Activated T-cell treated with anti-CD3 and anti-CD28 coated beads for 1 hour (primary cell): ENCODE measurements around the gene XPOT.

ENCODE experiments used
- DNase-seq: peaks from one replicate; pipeline ENCODE4 v3.0.0-alpha.2; 2020; ENCODE audit warnings: low read depth

The XPOT gene

DNA sequence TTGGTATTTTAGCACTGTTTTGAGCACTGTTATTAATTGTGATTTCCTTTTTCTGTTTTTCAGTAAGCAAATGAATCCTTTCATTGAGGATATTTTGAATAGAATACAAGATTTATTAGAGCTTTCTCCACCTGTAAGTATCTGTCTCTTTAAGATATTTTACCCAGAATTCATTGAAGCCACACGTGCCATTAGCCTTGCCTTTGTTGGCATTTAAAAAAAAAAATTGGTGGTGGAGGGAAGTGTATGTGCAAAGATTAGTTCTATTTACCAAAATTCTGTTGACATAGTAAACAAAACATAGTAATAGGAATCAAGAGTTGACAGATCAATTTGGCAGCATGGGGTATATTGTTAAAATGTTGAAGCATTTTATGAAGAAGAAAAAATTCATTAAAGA is 23.8 kb downstream of the XPOT start:
- DNase-seq, result no peak

DNA sequence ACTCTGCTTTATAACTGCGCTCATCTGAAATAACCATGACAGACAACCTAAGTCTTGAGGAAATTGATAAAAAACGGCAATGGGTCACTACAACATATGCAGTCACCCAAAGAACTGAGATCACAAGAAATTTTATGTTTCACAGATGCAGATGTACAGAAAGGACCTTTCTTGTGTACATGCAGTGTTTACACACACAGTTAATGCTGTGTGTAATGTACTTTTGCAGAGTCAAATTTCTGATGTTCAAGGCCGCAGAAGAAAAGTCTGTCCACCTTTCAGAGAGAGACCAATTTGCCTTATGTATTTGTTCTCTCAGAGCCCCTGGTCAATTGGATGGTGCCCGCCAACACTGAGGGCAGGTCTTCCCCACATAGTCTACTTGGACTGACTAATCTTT is 24.8 kb downstream of the XPOT start:
- no peak for DNase-seq

DNA sequence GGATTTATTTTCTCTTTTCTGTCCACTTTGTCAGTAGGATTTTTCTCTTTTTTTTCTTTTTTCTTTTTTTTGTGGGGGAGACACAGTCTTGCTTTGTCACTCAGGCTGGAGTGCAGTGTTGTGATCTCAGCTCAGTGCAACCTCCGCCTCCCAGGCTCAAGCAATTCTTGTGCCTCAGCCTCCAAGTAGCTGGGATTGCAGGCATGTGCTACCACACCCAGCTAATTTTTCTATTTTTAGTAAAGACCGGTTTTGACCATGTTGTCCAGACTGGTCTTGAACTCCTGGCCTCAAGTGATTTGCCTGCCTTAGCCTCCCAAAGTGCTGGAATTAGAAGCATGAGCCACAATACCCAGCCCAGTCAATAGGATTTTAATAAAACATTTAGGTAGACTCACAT is 26.7 kb downstream of the XPOT start:
- no peak for DNase-seq

DNA sequence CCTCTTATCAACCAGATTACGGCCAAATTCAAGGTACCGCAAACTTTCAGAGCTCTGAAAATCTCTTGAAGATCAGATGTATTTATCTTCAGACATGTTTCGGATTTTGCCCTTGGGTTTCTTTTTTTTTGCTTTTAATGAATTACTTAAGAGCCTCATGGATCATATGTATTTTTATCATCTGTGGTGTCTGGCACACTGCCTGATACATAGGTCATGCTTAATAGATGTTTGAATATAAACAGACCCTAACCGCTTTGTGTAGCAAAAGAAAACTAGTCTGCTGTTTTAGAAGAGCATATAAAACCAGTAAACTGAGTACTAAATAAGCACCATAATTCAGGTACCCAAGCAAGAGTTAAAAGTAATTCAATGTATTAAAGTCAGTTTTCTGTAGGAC is 27.6 kb downstream of the XPOT start:
- DNase-seq, result no peak

DNA sequence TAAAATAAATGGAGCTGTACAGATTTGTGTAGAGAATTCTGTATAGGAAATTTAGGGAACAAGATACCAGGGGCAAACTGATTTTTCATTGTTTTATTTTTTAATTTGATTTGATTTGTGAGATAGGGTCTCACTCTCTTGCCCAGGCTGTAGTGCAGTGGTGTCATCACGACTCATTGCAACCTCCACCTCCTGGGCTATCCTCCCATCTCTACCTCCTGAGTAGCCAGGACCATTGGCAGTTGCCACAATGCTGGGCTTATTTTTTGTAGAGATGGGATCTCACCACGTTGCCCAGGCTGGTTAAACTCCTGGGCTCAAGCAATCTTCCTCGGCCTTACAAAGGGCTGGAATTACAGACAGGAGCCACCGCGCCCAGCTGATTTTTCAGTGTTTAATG is 29.7 kb downstream of the XPOT start:
- no peak for DNase-seq

DNA sequence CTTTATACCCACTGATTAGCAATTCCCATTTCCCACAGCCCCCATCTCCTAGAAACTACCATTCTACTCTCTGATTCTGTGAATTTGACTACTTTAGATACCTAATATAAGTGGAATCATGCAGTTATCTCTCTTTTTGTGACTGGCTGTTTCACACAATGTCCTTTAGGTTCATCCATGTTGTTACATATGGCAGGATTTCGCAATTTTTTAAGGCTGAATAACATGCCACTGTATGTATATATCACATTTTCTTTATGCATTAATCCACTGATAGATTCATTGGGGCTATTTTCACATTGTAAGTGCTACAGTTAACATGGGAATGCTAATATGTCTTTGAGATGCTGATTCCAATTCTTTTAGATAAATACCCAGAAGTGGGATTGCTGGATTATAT is 35.9 kb downstream of the XPOT start:
- no peak for DNase-seq

DNA sequence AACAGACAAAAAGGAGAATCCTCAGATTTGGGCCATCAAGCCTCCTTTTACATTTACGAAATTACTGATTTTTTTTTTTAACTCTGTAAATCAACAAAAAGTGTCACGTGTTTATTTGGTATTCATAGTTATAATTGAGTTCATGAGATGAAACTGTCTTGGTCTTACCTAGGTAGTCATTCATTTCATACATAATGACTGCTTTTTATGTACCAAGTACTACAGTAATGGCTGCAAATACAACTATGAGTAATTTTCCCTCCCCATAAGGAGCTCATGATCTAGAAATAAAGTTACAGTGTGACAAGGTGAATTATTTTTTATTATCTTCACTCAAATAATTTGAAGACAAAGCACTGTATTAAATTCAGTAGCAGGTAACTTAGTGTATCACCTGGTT is 41.3 kb downstream of the XPOT start:
- no peak for DNase-seq

DNA sequence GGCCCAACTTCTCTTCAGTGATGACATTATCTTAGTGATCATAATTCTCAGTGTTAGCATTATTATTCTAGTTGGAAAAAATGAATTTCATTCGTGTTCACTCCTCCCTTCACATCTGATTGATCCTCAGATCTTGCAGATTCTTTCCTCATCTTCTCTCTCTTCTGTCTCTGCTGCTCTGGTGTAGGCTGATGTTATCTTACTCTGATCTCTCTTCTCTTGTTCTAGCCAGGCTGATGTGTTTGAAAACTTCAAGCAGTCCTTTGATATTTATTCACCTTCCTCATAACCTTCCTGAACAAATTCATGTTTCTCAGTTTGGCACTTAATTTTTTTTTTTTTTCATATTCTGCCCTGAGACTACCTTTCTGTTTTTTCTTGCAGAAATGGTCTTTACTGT is 42.1 kb downstream of the XPOT start:
- DNase-seq, result no peak

DNA sequence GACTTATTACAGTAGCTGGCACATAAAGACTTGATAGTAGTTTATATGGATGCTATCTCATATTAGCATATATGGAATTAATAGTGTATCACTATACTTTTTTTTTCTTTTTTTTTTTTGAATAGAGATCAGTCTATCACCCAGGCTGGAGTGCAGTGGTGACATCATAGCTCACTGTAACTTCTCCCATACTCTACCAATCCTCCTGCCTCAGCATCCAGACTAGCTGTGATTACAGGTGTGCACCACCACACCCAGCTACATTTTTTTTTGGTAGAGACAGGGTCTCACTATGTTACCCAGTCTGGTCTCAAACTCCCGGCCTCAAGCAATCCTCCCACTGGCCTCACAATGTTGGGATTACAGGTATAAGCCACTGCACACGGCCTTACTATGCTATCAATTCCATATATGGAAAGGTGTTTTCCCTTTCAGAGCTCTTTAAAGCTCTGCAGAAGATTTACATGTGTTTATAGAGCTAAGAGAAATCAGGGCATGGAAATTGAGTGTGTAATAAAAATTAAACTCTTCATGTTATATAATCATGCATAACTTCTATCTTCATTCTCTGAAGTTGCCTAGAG is 46.0 kb downstream of the XPOT start:
- DNase-seq, result no peak

DNA sequence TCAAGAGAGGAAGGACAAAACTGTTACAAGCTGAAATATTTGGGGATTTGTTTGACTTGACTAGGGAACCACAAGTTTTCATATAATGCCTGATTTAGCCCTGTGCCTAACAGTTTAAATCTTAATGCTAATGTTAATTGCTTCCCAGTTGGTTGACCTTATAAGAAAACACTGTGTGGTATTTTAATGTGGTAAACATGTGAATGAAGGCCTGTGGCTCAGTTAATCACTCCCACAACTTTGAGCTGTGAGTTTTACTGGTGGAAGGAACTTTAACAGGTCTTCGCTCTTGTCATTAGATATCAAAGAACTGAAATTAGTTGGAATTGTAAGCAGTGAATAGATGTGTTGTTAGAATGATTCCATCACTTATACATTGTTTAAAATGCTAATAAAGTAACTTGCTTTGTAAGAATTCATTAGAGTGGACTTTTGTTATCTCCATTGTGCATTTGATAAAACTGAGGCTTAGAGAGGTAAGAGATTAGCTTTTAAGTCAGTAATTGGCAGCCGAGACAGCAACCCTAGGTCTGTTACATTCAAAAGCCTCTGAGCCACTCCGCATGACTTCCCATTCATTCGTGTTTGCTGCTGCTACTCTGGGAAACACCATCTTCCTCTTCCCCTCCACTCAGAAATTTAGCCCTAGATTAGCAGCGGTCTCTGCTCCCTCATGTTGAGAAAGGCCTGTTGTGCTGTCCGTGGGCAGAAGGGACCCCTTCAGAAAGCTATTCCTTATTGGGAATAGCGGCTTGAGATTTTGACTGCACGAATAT is 46.7 kb downstream of the XPOT start:
- no peak for DNase-seq

DNA sequence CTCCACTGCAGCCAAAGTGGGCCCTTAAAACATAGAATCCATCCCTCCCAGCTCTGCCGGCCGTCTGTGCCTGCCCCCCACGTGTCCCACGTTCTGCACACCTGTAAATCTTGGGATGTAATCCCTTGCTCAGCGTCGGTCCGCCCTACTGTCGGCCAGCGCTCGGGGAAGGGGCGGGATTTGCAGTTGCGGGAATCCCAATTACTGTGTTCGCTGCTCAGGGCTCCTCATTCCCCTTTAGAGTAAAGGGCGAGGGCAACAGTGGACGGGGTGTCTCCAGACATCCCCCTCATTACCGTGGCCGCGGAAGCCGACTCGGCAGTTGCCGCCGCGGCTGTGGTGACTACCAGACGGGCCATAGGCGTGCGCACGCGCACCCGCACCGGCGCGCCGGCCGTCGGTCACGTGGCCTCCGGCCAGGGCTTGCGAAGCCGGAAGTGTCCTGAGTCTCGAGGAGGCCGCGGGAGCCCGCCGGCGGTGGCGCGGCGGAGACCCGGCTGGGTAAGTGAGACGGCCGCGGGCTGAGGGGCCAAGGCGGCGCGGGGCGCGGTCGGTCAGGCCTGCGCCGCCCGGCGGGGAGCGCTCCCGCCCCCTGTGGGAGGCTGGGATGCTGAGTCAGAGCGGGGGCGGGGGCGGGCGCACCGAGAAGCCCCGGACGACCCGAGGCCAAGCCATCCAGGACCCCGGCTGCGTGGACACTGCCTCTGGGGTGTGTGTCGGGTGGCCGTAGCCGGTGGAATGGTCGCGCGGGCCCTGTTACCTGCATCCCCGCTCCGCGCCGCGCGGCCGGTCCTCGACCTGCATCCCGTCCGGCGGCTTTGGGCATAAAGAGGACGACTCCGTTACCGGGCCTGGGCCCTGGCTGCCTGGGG is 47.7 kb downstream of the XPOT start, which contains the start of gene TBK1:
TBK1 (plus strand) TSS at position 434 of the 872 bp plus-strand sequence. CDS start 3,751 bp downstream, outside the sequence.
- DNase-seq, result peak; percentile 37

DNA sequence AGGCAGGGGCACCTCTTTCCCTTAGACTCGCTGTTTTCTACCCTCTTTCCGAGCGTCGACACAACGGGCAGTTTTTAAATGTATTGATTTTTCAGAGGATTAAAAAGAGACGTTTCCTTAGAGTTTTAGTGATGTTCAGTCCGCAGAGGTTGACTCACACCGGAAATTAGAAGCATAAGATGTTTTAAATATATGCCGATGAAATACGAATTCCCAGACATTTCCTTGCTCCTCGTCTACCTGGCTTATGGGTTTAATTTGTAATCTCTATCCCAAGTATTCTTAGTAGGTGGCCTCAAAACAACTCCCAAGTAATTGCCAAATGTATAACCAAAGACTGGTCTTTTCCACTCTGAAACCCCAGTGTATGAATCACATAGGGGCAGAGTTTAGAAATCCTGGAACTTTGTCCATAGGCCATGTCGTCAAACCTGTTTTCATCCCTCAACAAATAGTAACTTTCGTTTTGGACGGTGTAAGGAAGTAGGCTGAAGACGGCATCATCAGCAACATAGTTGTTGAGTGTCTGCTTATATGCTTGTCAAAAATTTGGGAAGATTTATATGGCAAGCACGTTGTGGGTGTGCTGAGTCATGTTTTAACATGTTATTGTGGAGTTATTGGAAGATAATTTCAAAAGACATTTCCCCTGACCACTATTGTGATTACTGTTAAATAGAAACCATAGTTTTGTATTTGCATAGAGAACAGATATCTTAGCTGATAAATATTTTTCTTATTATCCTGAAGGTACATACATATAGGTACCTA is 48.6 kb downstream of the XPOT start:
- no peak for DNase-seq

DNA sequence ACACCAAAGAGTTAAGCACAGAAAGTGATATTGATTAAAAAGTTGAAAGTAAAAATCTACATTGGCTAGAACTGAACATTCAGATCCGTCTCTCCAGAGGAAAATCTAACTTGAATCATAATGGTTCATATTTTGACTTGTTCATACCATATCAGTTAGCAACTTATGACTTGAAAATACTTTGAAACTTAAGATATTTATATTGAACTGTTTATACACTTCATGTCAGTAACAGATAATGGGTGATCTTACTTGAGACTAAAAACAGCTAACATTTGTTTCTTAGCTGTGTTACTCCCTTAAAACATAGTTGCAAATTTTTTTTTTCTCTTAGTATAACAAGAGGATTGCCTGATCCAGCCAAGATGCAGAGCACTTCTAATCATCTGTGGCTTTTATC is 51.3 kb downstream of the XPOT start:
- no peak for DNase-seq

DNA sequence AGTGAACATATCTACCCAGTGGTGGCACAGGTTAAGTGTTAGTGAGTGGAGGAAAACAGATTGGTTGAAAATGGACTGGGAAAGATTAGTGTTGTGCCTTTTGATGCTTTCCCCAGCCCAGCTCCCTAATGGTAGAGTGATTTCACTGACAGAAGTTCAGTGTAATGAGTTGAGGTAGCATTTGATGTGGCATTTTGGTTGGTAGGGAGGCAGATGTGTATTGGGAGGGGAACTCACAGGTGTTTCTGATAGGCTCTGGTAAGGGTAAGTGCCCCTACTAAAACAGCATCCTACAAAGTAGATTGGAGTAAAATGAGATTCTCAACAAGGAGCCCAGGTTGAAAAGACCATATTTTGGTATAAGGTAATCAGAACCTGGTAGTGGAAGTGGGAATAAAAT is 51.9 kb downstream of the XPOT start:
- no peak for DNase-seq

DNA sequence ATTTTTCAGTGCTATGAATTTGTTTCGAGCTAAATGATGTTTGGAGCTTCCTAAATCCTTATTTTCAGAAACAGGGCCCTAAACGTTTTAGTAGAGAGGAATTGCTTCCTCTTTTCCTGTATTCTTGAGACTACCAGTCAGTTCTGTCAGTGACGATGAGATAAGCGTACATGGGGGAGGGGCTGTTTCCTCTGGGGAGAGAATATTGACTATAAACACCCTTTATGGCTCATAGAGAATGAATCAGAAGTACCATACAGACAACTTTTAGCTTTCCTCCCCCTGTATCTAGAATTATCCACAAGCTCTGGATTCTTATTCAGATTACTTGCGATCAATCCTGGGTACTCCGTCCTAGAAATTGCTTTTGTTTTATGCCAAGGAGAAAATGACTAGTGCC is 52.8 kb downstream of the XPOT start:
- DNase-seq, result no peak

DNA sequence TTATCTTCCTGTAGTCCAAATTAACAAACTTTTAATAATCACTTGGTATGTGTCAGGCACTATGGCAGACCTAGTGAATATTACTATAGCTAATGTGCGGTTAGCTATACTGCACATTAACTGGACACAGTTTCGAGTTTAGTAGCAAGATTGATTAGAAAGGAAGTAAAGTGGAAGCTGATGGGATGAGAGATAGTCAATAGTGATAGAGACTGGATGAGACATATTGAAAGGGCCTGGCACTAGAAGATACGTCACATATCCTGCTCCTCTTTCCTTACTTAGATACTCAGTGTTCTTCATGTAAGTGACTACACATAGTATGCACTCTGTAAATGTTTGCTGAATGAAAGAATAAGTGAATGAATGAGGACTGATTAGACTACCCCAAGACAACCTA is 53.3 kb downstream of the XPOT start:
- DNase-seq, result no peak

DNA sequence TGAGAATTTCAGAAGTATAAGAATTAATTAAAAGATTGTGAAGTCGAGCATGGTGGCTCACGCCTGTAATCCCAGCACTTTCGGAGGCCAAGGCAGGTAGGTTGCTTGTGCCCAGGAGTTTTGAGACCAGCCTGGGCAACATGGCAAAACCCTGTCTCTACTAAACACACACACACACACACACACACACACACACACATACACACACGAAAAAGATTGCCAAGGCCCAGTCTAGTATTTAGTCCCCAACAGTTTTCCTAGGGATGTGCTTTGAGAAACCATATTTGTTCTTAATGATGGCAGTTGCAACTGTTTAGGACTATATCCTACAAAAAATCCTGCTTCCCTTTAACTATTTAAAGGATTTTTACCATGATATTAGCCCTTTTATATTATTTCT is 53.7 kb downstream of the XPOT start:
- DNase-seq, result no peak

DNA sequence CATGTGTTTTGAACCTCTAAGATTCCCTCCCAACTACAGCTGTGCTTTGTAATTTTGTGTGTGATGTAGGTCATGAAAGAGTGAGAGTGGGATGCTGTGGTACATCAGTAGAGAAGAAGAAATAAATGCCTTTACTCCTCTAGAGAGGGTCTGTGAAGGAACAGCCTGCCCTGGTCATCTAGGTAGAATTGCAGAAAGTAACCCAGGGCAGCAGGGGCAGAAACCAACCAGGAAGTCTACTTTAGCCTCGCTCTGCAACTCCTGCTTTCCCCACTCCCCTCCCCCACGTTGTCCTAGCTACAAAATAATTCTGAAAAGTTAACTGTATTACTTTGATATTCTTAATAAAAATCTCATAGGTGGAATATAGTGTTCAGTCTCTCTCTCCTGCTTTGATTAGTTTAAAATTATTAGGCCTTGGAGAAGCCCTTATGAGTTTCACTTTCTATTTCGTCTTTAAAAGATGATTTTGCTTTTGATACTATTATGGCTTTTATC is 55.3 kb downstream of the XPOT start:
- no peak for DNase-seq

DNA sequence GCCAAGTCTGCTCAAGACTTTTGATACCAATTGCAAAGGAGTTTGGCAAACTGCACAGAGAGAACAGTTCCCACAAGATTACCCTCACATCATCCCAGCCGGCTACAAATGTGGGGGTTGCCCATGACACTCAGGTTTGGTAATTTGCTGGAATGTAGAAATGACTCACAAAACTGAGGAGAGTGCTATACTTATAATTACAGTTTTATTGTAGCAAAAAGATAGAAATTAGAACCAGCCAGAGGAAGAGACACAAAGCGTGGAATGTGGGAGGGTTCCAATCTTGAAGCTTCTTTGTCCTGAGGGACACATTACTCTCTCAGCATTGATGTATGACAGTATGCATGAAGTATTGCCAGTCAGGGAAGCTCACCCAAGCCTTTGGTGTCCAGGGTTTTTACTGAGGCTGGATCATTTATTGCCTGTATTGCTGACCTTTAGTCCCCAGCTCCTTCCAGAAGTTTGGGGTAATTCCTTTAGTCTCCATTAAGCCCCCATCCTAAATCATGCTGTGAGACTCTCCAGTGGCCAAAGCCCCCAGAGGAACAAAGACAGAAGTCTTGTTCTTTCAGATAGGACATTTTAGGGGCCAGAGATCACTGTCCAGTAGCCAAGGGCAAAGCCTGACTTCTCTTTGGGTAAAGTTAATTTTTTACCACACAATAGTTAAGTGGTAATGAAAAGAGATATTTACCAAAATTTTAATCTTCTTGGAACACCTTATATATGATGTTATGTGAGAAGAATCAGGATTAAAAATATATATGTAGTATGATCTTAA is 57.6 kb downstream of the XPOT start:
- no peak for DNase-seq

DNA sequence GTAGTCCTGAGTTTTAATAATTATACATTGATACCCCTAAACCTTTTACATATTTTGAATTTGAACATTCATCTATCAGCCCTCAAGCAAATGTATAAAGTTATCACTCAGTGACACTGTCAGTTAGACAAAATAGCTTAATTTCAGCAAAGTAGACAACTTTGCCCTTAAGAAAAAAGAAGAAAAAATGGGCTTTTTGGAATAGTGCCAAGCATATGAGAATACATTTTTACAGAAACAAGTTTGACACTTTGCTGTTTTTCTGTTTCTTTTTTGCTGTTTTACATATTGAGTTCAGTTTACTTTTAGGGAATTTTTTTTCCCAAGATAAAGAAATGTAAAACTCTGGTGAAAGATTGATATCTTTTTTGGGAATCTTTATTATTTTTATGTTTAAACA is 62.0 kb downstream of the XPOT start:
- no peak for DNase-seq

DNA sequence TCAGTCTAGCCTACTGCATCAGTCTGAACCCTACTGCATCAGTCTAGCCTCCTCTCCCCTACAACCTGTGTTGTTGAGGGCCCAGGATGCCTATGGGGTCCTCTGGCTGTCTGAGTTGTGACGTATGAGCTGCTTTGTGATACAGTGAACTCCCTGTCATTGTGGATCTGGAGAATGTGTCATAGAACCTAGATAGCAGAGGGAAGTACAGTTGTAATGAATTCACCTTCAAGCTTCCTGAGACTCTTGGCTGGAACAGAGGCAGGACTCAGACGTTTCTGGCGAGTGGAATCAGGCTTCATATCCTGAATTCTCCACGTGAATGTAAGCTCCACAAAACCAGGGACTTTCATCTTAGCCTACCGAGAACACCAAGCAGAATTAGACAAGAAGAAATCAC is 64.8 kb downstream of the XPOT start:
- DNase-seq, result no peak
